K562 (cell line): ENCODE results near the gene ABHD12. TPM values are rescaled to one million over a fixed set of nuclear protein-coding genes. Genes with fewer than 3 reads are reported as not detected.

Experiments used
- ATAC-seq: fragments of 200-7000 bp; cut with Tn5 transposase; 3 replicates; pipeline ENCODE4 v1.9.1; 2020; ENCODE audit warnings: moderate library complexity
- BruUV-seq: library from RNA; stranded (reverse); fragments of 400-500 nt; replicated peaks from 2 replicates; lab custom pipeline; 2021; lab: Mats Ljungman, UMichigan
- CTCF ChIA-PET: fragments of 300-600 bp; formaldehyde crosslinking; extraction: SDS; loops from one replicate; lab custom pipeline; 2021; ENCODE audit warnings: low intra/inter-chr PET ratio; lab: Yijun Ruan, JAX
- POLR2A ChIA-PET: fragments of 300-600, 350-650 bp; sonication (Branson Sonifier 250); formaldehyde crosslinking; extraction: SDS; loops from one replicate; lab custom pipeline; 2021; ENCODE audit warnings: antibody characterized with exemption, inconsistent platforms; lab: Yijun Ruan, JAX
- DNase-seq, 4 experiments: peaks; one replicate each; pipeline versions ENCODE4 v3.0.0 to v3.0.0-alpha.2; 2011 to 2018; ENCODE audit warnings: low spot score in 3 of 4, mixed read lengths in 3 of 4; ENCODE audit errors: extremely low read depth in 1 of 4
- FAIRE-seq: peaks from 2 replicates; lab custom pipeline; 2011; peaks lifted over from hg19 to GRCh38; lab: Jason Lieb, UNC
- H2AFZ ChIP-seq: 2 replicates; pipeline ENCODE4 v1.6.0; 2011; ENCODE audit warnings: low read depth, low read length, control low read depth, inconsistent platforms
- H3K27ac ChIP-seq: fragments of 200-600 bp; 3 replicates; pipeline ENCODE4 v1.8.0; 2011; ENCODE audit warnings: low read depth, mild to moderate bottlenecking, control low read depth, inconsistent platforms, low read length, moderate library complexity, mixed read lengths; ENCODE audit errors: extremely low read depth
- H3K27me3 ChIP-seq, 2 experiments: fragments of 300-600 bp in 1 of 2; 2 replicates in 1 of 2; 3 replicates in 1 of 2; pipeline versions ENCODE4 v1.6.0 to v1.8.0; 2011; ENCODE audit warnings: inconsistent platforms in 2 of 2, low read length in 2 of 2, mild to moderate bottlenecking in 1 of 2, mixed read lengths in 1 of 2, moderate library complexity in 1 of 2; ENCODE audit not compliant: control insufficient read depth in 2 of 2, insufficient read depth in 2 of 2
- H3K36me3 ChIP-seq: fragments of 300-600 bp; 3 replicates; pipeline ENCODE4 v1.8.0; 2011; ENCODE audit warnings: mild to moderate bottlenecking, low read length, inconsistent platforms; ENCODE audit not compliant: control insufficient read depth, insufficient read depth
- H3K4me1 ChIP-seq, 2 experiments: fragments of 200-600 bp in 1 of 2; replicated peaks in 1 of 2; 2 replicates in 1 of 2; 3 replicates in 1 of 2; pipeline versions ENCODE4 v1.5.1 to v1.8.0; 2011; ENCODE audit warnings: inconsistent platforms in 2 of 2, low read length in 2 of 2, mild to moderate bottlenecking in 1 of 2, mixed read lengths in 1 of 2, moderate library complexity in 1 of 2; ENCODE audit not compliant: control insufficient read depth in 2 of 2, insufficient read depth in 2 of 2
- H3K4me2 ChIP-seq: 2 replicates; pipeline ENCODE4 v1.6.1; 2011; ENCODE audit warnings: low read length, control low read depth, inconsistent platforms, mixed read lengths; ENCODE audit not compliant: insufficient read depth
- H3K4me3 ChIP-seq: fragments of 200-600 bp; sonication (generic), shearing (Covaris generic); 2 replicates; pipeline ENCODE4 v1.5.1; 2016; ENCODE audit warnings: control low read depth, inconsistent platforms
- H3K79me2 ChIP-seq: fragments of 200-600 bp; 3 replicates; pipeline ENCODE4 v1.8.0; 2011; ENCODE audit warnings: low read length, inconsistent platforms; ENCODE audit not compliant: control insufficient read depth, insufficient read depth
- H3K9ac ChIP-seq, 2 experiments: 2 replicates each; pipeline versions ENCODE4 v1.6.0 to v1.6.1; 2011; ENCODE audit warnings: low read depth in 2 of 2, low read length in 2 of 2, control low read depth in 1 of 2, inconsistent platforms in 1 of 2, mild to moderate bottlenecking in 1 of 2, mixed read lengths in 1 of 2; ENCODE audit not compliant: insufficient read depth in 1 of 2
- H3K9me1 ChIP-seq: one replicate; pipeline ENCODE4 v1.6.0; 2011; ENCODE audit warnings: inconsistent platforms, mild to moderate bottlenecking, low read length, moderate library complexity; ENCODE audit not compliant: control insufficient read depth, insufficient read depth
- H3K9me3 ChIP-seq: replicated peaks from 2 replicates; pipeline ENCODE4 v1.5.1; 2011; ENCODE audit warnings: low read depth, low read length, inconsistent platforms; ENCODE audit not compliant: control insufficient read depth, insufficient read depth
- H4K20me1 ChIP-seq: replicated peaks from 2 replicates; pipeline ENCODE4 v1.6.1; 2011; ENCODE audit warnings: low read length, inconsistent platforms, mixed read lengths; ENCODE audit not compliant: control insufficient read depth, insufficient read depth
- GATA2 ChIP-seq: sonication (generic); formaldehyde crosslinking; IDR thresholded peaks from 2 replicates; pipeline ENCODE4 v1.4.0; 2020; ENCODE audit warnings: mild to moderate bottlenecking, missing genetic modification reagents
- NR1H2 ChIP-seq: sonication (generic); formaldehyde crosslinking; IDR thresholded peaks from 2 replicates; pipeline ENCODE4 v1.4.0; 2020; ENCODE audit warnings: mild to moderate bottlenecking, missing genetic modification reagents
- PURB ChIP-seq: sonication (generic); formaldehyde crosslinking; IDR thresholded peaks from 2 replicates; pipeline ENCODE4 v1.9.0; 2021; ENCODE audit warnings: low read depth, mild to moderate bottlenecking, missing genetic modification reagents
- RBM22 ChIP-seq: fragments of 200-400 bp; formaldehyde crosslinking; IDR thresholded peaks from 2 replicates; pipeline ENCODE4 v1.6.1; 2018; ENCODE audit warnings: low read length, low read depth; ENCODE audit not compliant: poor library complexity, severe bottlenecking
- SP1 ChIP-seq: sonication (generic); formaldehyde crosslinking; IDR thresholded peaks from 2 replicates; pipeline ENCODE4 v1.8.1; 2022; ENCODE audit warnings: mild to moderate bottlenecking, missing genetic modification reagents
- THRAP3 ChIP-seq: fragments of 450-650 bp; IDR thresholded peaks from 2 replicates; pipeline ENCODE4 v1.6.1; 2016; ENCODE audit warnings: mild to moderate bottlenecking, inconsistent platforms, borderline replicate concordance
- ZMIZ1 ChIP-seq, 2 experiments: fragments of 150-350 bp in 1 of 2; IDR thresholded peaks; 2 replicates each; pipeline ENCODE4 v1.6.1; 2012 to 2016; ENCODE audit warnings: low read depth in 2 of 2, low read length in 2 of 2, mild to moderate bottlenecking in 1 of 2, moderate library complexity in 1 of 2
- ZNF764 ChIP-seq: fragments of 250-450 bp; sonication (Bioruptor Pico); IDR thresholded peaks from 2 replicates; pipeline ENCODE4 v1.4.0; 2020; ENCODE audit warnings: low read depth, mild to moderate bottlenecking, moderate library complexity
- ZNF766 ChIP-seq: fragments of 200-800 bp; sonication (Bioruptor generic); conservative IDR thresholded peaks from 2 replicates; pipeline ENCODE4 v1.6.1; 2016; ENCODE audit warnings: missing genetic modification characterization, missing compliant biosample characterization
- whole genome bisulfite sequencing: fragments of 100-300 bp; shearing (Covaris generic); methylation state at CpG from one replicate; pipeline ENCODE4 v1.1.6; 2016; ENCODE audit warnings: low coverage, mixed read lengths; ENCODE audit not compliant: insufficient coverage; ENCODE audit errors: missing lambda C conversion rate; 5-methylcytosine and 5-hydroxymethylcytosine counted together
- in situ Hi-C: fragments of 300-500 bp; cut with MboI; formaldehyde crosslinking; loops from 4 replicates; pipeline ENCODE4 v1.15.0; 2018; ENCODE audit warnings: inconsistent platforms, mixed read lengths
- intact Hi-C: fragments of 100-400 bp; cut with micrococcal nuclease; formaldehyde crosslinking; loops from 2 replicates; pipeline ENCODE4 v1.14.2; 2022
- polyA plus RNA-seq, 8 experiments: library from polyadenylated mRNA; depleted of rRNA in 4 of 8; stranded (reverse) in 5 of 8; unstranded in 3 of 8; fragments of >200 nt; fragmentation: Nextera tagmentation in 2 of 8; fragmentation: Illumina TruSeq in 1 of 8; extraction: Ambion mirVana in 2 of 8; extraction: Trizol in 1 of 8; gene quantifications; 2 replicates each; pipeline versions ENCODE4 v1.2.1 to v1.2.3, GENCODE V29; 2011 to 2014; ENCODE audit warnings: inconsistent platforms in 1 of 8, missing spikeins in 1 of 8
- total RNA-seq, 7 experiments: library from RNA; depleted of rRNA in 6 of 7; stranded (reverse); fragments of >200 nt in 6 of 7; fragmentation: Illumina TruSeq in 2 of 7; extraction: Trizol in 2 of 7; gene quantifications; 2 replicates each; pipeline versions ENCODE4 v1.2.1 to v1.2.3, GENCODE V29; 2011 to 2021; ENCODE audit warnings: low replicate concordance in 1 of 7
- TF ChIP-seq, protein P1 (sequence below): fragments of 250-450 bp; sonication (Bioruptor Pico); IDR thresholded peaks from 2 replicates; pipeline ENCODE4 v1.5.0; 2021
- TF ChIP-seq, protein P2 (sequence below): sonication (generic); formaldehyde crosslinking; IDR thresholded peaks from 2 replicates; pipeline ENCODE4 v1.8.0; 2022; ENCODE audit warnings: mild to moderate bottlenecking, missing genetic modification reagents

The ABHD12 gene
- total and polyA plus RNA-seq, 9 of the 15 experiments (the other 6 are each of a cell fraction or from before 2014, with no cell fraction given), result 0.65 to 15.6 (median 9.1) TPM

DNA sequence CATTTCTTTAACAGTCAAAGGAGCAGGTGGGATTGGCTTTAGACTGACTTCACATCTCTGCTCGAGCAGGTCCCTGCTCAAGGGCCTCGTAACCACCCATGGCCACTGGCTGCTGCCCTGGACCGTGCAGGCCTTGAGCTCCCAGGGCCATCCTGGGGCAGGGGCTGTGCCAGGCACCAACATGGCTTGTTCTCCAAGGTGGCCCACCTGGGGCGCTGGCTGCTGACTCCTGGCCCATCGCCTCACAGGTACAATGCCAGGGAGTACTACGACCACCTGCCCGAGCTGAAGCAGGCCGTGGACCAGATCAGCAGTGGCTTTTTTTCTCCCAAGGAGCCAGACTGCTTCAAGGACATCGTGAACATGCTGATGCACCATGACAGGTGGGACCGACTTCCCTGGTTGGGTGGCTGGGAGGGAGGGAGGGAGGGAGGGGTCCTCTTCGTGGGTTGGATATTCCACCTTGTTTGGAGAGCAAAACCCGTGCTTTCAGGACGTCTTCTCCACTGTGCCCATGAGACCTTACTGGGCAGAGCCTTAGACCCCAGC, 96.7 kb downstream of the ABHD12 start:
- Histone ChIP-seq H3K9me1 (no peaks in the 10 kb centered on the region), H3K79me2 (no peaks in the 10 kb centered on the region), H3K4me2 (no peak overlapping the region), H4K20me1 (no peaks in the 10 kb centered on the region), H3K4me1 (peaks cover 0 to 11% of the 10 kb centered on the region in 2 experiments; a peak in 3 of 5 replicates), H3K9me3 (no peaks in the 10 kb centered on the region), H3K27ac (no peak overlapping the region), H3K9ac (no peak overlapping the region; a peak in 1 of 4 replicates), H3K27me3 (no peaks in the 10 kb centered on the region), H2AFZ (no peak overlapping the region), H3K36me3 (no peaks in the 10 kb centered on the region; the same call in 2 of the 3 replicates), H3K4me3 (no peak overlapping the region)
- 66% methylated on average over 5 of the region's 13 CpGs for WGBS
- CTCF ChIA-PET, result interaction anchor here (2.4 kb wide), 1 partner anchor 105 kb away, joined by 13 read pairs; no protein-coding TSS in a partner anchor
- DNase-seq (no peak), ATAC-seq (no peak), FAIRE-seq (no peak)
- POLR2A ChIA-PET, result no interaction called here
- intact Hi-C loops (loop anchor here (2.0 to 10.0 kb wide), 2 partner anchors 105 to 299 kb away; partner anchors contain the start of gene APMAP), in situ Hi-C loops (no loop called here)
- BruUV-seq, result no TSS peak
- TF ChIP-seq ZMIZ1 (IDR thresholded peaks at IDR 0.05; ENCODE audit: low read depth in 2 of 2, low read length in 2 of 2) (no peak), ZNF766 (CRISPR knock-in tag) (no peak), RBM22 (no peak), SP1 (CRISPR knock-in tag) (no peak), ZNF764 (no peak), THRAP3 (no peak), GATA2 (CRISPR knock-in tag) (no peak), NR1H2 (CRISPR knock-in tag) (no peak), PURB (no peak)
- TF ChIP-seq, protein P1, sequence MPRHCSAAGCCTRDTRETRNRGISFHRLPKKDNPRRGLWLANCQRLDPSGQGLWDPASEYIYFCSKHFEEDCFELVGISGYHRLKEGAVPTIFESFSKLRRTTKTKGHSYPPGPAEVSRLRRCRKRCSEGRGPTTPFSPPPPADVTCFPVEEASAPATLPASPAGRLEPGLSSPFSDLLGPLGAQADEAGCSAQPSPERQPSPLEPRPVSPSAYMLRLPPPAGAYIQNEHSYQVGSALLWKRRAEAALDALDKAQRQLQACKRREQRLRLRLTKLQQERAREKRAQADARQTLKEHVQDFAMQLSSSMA (CRISPR knock-in tag), result no peak
- TF ChIP-seq, protein P2, sequence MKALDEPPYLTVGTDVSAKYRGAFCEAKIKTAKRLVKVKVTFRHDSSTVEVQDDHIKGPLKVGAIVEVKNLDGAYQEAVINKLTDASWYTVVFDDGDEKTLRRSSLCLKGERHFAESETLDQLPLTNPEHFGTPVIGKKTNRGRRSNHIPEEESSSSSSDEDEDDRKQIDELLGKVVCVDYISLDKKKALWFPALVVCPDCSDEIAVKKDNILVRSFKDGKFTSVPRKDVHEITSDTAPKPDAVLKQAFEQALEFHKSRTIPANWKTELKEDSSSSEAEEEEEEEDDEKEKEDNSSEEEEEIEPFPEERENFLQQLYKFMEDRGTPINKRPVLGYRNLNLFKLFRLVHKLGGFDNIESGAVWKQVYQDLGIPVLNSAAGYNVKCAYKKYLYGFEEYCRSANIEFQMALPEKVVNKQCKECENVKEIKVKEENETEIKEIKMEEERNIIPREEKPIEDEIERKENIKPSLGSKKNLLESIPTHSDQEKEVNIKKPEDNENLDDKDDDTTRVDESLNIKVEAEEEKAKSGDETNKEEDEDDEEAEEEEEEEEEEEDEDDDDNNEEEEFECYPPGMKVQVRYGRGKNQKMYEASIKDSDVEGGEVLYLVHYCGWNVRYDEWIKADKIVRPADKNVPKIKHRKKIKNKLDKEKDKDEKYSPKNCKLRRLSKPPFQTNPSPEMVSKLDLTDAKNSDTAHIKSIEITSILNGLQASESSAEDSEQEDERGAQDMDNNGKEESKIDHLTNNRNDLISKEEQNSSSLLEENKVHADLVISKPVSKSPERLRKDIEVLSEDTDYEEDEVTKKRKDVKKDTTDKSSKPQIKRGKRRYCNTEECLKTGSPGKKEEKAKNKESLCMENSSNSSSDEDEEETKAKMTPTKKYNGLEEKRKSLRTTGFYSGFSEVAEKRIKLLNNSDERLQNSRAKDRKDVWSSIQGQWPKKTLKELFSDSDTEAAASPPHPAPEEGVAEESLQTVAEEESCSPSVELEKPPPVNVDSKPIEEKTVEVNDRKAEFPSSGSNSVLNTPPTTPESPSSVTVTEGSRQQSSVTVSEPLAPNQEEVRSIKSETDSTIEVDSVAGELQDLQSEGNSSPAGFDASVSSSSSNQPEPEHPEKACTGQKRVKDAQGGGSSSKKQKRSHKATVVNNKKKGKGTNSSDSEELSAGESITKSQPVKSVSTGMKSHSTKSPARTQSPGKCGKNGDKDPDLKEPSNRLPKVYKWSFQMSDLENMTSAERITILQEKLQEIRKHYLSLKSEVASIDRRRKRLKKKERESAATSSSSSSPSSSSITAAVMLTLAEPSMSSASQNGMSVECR (CRISPR knock-in tag), result no peak
